ENCODE results near the gene CNTD1. TPM values are rescaled to one million over a fixed set of nuclear protein-coding genes. Genes with fewer than 3 reads are reported as not detected.

The CNTD1 gene
- total RNA-seq, 1 donor = not detected

DNA sequence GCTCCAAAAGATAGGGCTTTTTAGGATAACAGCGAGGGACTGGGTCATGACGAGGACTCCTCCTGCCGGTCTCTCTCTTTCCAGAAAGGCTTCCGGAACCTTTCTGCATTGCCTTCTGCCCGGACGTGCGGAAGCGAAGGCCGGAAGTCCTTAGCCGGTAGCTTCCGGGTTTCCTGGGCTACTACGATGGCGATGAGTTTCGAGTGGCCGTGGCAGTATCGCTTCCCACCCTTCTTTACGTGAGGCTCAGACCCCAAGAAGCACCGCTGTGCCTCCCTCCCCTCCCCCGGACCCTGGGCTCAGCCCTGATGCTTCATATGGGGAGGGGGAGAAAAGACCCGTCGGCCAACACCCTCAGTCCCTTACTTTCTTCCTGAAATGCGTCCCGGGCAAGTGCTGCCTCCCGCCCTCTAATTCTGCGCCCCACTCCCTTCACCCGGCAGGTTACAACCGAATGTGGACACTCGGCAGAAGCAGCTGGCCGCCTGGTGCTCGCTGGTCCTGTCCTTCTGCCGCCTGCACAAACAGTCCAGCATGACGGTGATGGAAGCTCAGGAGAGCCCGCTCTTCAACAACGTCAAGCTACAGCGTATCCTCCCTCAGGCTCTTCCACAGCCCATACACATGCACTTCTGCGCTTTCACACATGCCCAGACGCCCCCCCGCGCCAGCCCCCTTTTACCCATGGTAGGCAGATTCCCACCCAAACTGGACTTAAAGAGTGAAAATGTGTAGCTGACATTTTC, 25.2 kb upstream of the CNTD1 start, which contains the start of gene VPS25:
Gene VPS25, plus strand, starts transcription at position 160 of the 746 bp plus-strand sequence. Its CDS starts 27 bp downstream, at position 187.
- Histone ChIP-seq H3K9me3 (ENCODE audit: low read depth, low read length) (no peaks in the 10 kb centered on the region), H3K4me1 (ENCODE audit: insufficient read depth, low read length) (peaks cover 15% of the 10 kb centered on the region), H3K4me3 (ENCODE audit: low read length) (peak within 1 kb of the TSS; percentile 82), H3K27me3 (ENCODE audit: insufficient read depth, low read length) (no peaks in the 10 kb centered on the region)

DNA sequence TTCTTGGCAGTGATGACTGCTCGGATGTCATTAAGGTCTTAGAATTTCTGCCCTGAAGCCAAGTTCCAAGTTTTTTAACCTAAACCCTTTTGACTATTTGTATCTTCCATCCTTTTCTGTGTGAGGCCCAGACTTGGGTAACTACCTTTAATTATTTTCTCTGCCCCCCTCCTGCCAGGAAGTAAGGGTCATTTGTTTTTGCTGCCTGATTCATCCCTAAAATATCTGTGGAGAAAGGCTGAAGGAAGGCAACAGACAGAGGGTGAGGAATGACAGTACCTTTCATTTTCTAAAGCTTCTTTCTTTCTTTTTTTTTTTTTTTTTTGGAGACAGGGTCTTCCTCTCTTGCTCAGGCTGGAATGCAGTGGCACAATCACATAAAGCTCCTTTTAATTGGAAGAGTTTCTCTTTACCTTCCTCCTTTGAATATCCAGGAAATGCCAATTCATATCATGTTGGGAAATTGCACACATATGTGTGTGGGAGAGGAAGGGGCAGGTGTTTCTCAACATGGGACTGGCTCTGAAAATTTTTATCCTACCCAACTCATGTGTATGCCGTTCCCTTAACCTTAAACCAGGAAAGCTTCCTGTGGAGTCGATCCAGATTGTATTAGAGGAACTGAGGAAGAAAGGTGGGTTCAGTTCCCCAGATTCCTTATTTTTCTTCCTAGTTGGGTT, 24.5 kb upstream of the CNTD1 start:
- Histone ChIP-seq H3K4me3 (ENCODE audit: low read length) (peak overlapping the region; percentile 82), H3K4me1 (ENCODE audit: insufficient read depth, low read length) (peaks cover 15% of the 10 kb centered on the region), H3K9me3 (ENCODE audit: low read depth, low read length) (no peaks in the 10 kb centered on the region), H3K27me3 (ENCODE audit: insufficient read depth, low read length) (no peaks in the 10 kb centered on the region)

GRCh38 chr17:42775534-42776098, 23.0 kb upstream of the CNTD1 start:
- peaks cover 4% of the 10 kb centered on the region for H3K27me3 ChIP-seq (ENCODE audit: insufficient read depth, low read length)
- H3K9me3 ChIP-seq (ENCODE audit: low read depth, low read length) = no peaks in the 10 kb centered on the region
- H3K4me1 ChIP-seq (ENCODE audit: insufficient read depth, low read length) = peaks cover 15% of the 10 kb centered on the region
- H3K4me3 ChIP-seq (ENCODE audit: low read length) = no peak overlapping the region

DNA sequence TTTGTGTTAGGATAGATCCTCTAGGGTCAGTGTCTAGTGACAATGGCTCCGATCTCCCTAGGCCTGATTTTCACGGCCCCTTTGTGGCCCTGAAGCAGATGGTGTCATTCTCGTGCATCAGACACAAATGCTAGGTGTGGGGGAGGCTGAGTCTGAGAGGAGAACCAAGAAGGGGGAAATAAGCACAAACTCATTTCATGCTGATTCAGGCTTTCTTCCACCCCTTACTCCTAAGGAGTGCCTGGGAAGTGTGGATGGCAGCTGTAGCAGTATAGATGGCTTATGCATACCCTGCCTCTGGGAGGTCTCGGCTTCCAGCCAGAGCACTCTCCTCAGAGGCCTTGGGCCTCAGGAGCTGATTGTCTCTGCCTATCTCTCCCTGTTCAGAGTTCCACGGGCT, 20.1 kb upstream of the CNTD1 start:
- peaks cover 11% of the 10 kb centered on the region for H3K4me1 ChIP-seq (ENCODE audit: insufficient read depth, low read length)
- H3K9me3 ChIP-seq (ENCODE audit: low read depth, low read length) = no peaks in the 10 kb centered on the region
- H3K27me3 ChIP-seq (ENCODE audit: insufficient read depth, low read length) = peaks cover 29% of the 10 kb centered on the region
- H3K4me3 ChIP-seq (ENCODE audit: low read length) = no peak overlapping the region

DNA sequence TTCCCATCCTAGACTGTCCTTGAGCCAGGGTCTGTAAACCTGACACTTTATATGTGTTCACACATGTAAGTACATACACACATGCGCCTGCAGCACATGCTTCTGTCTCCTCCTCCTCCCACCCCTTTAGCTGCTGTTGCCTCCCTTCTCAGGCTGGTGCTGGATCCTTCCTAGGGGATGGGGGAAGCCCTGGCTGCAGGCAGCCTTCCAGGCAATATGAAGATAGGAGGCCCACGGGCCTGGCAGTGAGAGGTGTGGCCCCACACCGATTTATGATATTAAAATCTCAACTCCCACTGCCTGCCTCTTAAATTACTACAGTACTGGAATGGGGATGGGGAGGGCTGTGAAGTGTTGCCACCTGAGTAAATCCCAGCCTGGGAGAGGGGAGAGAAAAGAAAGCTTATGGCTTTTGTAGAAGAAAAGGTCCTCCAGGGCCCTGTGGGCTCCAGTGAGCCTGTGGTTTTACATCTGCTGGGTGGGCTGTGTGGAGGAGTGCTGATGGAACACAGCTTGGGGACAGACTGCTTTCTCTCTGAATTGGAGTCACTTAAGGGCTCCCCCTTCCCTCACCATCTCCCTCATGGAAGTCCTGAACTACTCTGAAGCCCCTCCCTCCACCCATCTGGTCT, 19.2 kb upstream of the CNTD1 start:
- peaks cover 8% of the 10 kb centered on the region for H3K4me1 ChIP-seq (ENCODE audit: insufficient read depth, low read length)
- no peaks in the 10 kb centered on the region for H3K9me3 ChIP-seq (ENCODE audit: low read depth, low read length)
- H3K4me3 ChIP-seq (ENCODE audit: low read length) = no peak overlapping the region
- peaks cover 38% of the 10 kb centered on the region for H3K27me3 ChIP-seq (ENCODE audit: insufficient read depth, low read length)

GRCh38 chr17:42779936-42780850, 18.5 kb upstream of the CNTD1 start, which contains the start of gene WNK4:
Gene WNK4, plus strand, starts transcription at chr17:42780610. Its CDS starts 89 bp downstream, at chr17:42780699.
- peaks cover 13% of the 10 kb centered on the region for H3K4me1 ChIP-seq (ENCODE audit: insufficient read depth, low read length)
- no peak within 1 kb of the TSS for H3K4me3 ChIP-seq (ENCODE audit: low read length)
- peaks cover 45% of the 10 kb centered on the region for H3K27me3 ChIP-seq (ENCODE audit: insufficient read depth, low read length)
- H3K9me3 ChIP-seq (ENCODE audit: low read depth, low read length) = no peaks in the 10 kb centered on the region

DNA sequence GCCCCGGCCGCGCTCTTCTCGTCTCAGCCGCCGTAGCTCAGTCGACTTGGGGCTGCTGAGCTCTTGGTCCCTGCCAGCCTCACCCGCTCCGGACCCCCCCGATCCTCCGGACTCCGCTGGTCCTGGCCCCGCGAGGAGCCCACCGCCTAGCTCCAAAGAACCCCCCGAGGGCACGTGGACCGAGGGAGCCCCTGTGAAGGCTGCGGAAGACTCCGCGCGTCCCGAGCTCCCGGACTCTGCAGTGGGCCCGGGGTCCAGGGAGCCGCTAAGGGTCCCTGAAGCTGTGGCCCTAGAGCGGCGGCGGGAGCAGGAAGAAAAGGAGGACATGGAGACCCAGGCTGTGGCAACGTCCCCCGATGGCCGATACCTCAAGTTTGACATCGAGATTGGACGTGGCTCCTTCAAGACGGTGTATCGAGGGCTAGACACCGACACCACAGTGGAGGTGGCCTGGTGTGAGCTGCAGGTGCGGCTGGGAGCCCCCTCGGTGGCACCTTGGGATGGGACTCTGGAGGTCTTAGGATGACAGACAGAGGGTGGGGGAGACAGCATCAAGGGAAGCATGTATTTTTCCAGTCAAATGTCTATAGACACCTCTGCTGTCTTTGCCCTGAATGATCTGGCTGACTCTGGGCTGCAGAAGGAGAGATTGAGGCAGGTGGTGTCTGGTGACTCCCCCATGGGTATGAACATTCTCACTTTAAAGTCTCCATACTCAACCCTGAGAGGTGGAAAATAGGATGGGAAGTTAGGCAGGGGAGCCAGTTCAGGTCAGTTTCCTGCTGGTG, 17.6 kb upstream of the CNTD1 start:
- H3K4me1 ChIP-seq (ENCODE audit: insufficient read depth, low read length) = peaks cover 15% of the 10 kb centered on the region
- no peak overlapping the region for H3K4me3 ChIP-seq (ENCODE audit: low read length)
- peaks cover 54% of the 10 kb centered on the region for H3K27me3 ChIP-seq (ENCODE audit: insufficient read depth, low read length)
- no peaks in the 10 kb centered on the region for H3K9me3 ChIP-seq (ENCODE audit: low read depth, low read length)

DNA sequence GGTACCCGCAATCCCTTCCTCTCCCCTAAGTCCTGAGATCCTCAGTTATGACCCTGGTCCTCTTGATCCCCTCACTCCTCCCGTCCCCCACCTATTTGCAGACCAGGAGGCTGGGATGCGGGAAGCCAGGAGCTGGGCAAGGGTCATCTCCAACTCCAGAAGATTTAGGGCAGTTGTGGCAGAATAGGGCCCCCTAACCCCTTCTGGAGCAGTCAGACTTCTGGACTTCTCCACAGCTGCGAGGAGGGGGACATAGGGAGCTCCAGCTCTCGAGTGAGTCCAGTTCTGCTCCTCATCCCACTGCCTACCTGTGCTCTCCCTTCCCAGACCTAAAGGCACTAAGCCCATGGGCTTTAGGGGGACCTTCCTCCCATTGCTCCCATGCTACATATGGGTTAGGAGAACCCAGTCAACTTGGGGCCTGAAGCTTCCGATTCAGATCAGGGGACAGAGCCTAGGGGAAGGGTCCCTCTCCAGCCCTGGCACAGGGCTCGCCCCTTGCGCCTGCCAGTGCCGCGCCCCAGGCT, 17.0 kb upstream of the CNTD1 start:
- H3K9me3 ChIP-seq (ENCODE audit: low read depth, low read length) = no peaks in the 10 kb centered on the region
- H3K4me3 ChIP-seq (ENCODE audit: low read length) = no peak overlapping the region
- peaks cover 60% of the 10 kb centered on the region for H3K27me3 ChIP-seq (ENCODE audit: insufficient read depth, low read length)
- H3K4me1 ChIP-seq (ENCODE audit: insufficient read depth, low read length) = peaks cover 15% of the 10 kb centered on the region

DNA sequence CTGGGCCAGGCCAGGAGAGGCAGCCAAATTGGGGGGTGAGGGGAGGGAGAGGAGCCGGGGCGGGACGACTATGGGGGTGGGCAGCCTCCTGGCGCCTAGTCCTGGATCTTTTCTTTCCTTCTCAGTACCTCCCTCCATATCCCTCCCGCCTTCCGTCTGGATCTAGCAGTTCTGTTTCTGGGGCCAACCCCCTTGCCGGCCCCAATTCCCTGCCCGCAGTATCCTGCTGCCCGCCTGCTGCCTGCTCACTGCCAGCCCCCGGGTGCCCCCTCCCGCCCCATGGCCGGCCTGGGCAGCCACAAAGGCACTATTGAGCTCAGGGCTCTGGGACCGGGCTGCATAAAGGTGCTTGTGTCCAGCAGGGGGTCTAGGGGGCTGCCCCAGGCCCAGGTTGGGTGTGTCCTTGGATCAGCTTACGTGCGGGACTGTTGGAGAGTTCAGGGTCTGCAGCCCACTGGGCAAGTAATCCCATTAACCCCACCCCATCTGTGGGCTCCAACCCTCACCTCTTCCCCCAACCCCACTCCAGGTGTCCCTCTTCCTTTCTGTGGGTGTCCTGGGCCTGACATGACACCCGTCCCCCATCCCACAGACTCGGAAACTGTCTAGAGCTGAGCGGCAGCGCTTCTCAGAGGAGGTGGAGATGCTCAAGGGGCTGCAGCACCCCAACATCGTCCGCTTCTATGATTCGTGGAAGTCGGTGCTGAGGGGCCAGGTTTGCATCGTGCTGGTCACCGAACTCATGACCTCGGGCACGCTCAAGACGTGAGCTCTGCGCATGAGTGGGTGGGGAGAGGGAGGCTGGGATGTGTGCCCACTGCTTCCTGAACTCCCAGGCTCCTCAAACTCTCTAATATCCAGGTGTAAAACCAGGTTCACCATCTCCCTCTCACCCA, 16.2 kb upstream of the CNTD1 start:
- Histone ChIP-seq H3K27me3 (ENCODE audit: insufficient read depth, low read length) (peaks cover 62% of the 10 kb centered on the region), H3K9me3 (ENCODE audit: low read depth, low read length) (no peaks in the 10 kb centered on the region), H3K4me1 (ENCODE audit: insufficient read depth, low read length) (peaks cover 15% of the 10 kb centered on the region), H3K4me3 (ENCODE audit: low read length) (no peak overlapping the region)

DNA sequence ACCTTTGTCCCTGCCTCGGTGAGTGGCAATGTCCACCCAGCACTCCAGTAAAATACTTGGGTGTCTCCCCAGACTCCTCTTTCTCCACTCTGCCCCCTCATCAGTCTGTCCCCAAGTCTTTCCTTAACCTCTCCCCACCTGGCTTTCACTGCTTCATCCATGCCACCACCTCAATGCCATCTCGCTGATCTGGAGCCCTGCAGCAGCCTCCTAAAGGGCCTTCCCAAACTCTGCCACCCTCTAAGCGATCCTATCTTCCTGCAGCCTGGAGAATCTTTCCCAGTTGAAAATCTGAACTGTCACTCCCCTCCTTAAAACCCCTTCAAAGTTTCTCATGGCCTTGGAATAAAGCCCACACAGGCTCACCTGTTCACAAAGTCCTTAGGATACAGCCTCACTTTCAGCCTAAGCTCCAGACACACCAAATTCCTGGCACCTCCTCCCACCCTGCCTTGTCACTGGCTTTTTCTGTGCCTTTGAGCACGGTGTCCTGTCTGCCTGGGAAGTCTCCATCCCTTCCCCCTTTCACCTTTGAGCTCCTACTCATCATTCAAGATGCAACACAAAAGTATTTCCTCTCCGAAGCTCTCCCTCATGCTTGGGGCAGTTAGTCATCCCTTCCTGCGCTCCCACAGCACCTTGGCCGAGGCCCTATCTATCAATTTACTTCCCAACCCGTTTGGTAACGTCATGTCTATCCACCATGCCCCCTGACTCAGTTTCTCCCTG, 15.4 kb upstream of the CNTD1 start:
- no peak overlapping the region for H3K4me3 ChIP-seq (ENCODE audit: low read length)
- H3K27me3 ChIP-seq (ENCODE audit: insufficient read depth, low read length) = peaks cover 62% of the 10 kb centered on the region
- peaks cover 15% of the 10 kb centered on the region for H3K4me1 ChIP-seq (ENCODE audit: insufficient read depth, low read length)
- no peaks in the 10 kb centered on the region for H3K9me3 ChIP-seq (ENCODE audit: low read depth, low read length)

DNA sequence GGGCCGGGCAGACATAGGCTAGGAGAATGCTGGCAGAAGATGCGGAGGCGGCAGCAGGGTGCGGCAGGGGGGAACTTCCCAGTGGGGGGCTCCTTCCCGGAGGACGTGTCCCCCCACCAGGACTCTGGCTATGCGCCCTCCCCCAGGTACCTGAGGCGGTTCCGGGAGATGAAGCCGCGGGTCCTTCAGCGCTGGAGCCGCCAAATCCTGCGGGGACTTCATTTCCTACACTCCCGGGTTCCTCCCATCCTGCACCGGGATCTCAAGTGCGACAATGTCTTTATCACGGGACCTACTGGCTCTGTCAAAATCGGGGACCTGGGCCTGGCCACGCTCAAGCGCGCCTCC, 14.9 kb upstream of the CNTD1 start:
- H3K27me3 ChIP-seq (ENCODE audit: insufficient read depth, low read length) = peaks cover 62% of the 10 kb centered on the region

DNA sequence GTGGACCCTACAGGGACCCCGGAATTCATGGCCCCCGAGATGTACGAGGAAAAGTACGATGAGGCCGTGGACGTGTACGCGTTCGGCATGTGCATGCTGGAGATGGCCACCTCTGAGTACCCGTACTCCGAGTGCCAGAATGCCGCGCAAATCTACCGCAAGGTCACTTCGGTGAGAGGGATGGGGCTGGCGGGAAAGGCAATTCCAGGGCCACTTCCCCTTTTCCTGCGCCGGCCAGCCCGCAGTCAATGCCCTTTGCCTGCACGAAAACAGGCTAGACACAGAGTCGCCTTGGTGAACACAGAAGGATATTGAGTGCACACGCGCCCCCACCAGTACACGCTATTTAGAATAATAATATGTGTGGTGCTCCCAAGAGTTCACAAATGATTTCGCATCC, 14.3 kb upstream of the CNTD1 start:
- peaks cover 62% of the 10 kb centered on the region for H3K27me3 ChIP-seq (ENCODE audit: insufficient read depth, low read length)

More for the DNA sequence above, 14.9 kb upstream of the CNTD1 start:
- Histone ChIP-seq H3K4me3 (ENCODE audit: low read length) (no peak overlapping the region), H3K9me3 (ENCODE audit: low read depth, low read length) (no peaks in the 10 kb centered on the region), H3K4me1 (ENCODE audit: insufficient read depth, low read length) (peaks cover 15% of the 10 kb centered on the region)

More for the DNA sequence above, 14.3 kb upstream of the CNTD1 start:
- Histone ChIP-seq H3K4me3 (ENCODE audit: low read length) (no peak overlapping the region), H3K4me1 (ENCODE audit: insufficient read depth, low read length) (peaks cover 15% of the 10 kb centered on the region), H3K9me3 (ENCODE audit: low read depth, low read length) (no peaks in the 10 kb centered on the region)
